Mucosa of rectum (tissue), 2 donors: ENCODE measurements around the gene NEUROG3.
"Not testable (repeated sequence)": the region's sequence is repeated elsewhere in the genome, so short reads cannot be mapped to it uniquely, and the experiment has no call there.

Source experiments
- H3K27ac ChIP-seq, 2 donors: one replicate each; pipeline ENCODE4 v1.7.0; 2013; ENCODE audit warnings: inconsistent platforms in 2 of 2, low read depth in 2 of 2, low read length in 2 of 2
- H3K27me3 ChIP-seq, 2 donors: one replicate each; pipeline ENCODE4 v1.7.0; 2013; ENCODE audit warnings: low read length in 2 of 2; ENCODE audit not compliant: control insufficient read depth in 2 of 2, insufficient read depth in 2 of 2
- H3K36me3 ChIP-seq, 2 donors: one replicate each; pipeline ENCODE4 v1.7.0; 2013; ENCODE audit warnings: low read length in 2 of 2; ENCODE audit not compliant: control insufficient read depth in 2 of 2, insufficient read depth in 2 of 2
- H3K4me1 ChIP-seq, 2 donors: one replicate each; pipeline ENCODE4 v1.7.0; 2013; ENCODE audit warnings: low read length in 2 of 2, mild to moderate bottlenecking in 1 of 2; ENCODE audit not compliant: control insufficient read depth in 2 of 2, insufficient read depth in 2 of 2
- H3K4me3 ChIP-seq, 2 donors: one replicate each; pipeline ENCODE4 v1.7.0; 2013; ENCODE audit warnings: low read length in 2 of 2
- H3K9ac ChIP-seq, 2 donors: one replicate each; pipeline ENCODE4 v1.7.0; 2013; ENCODE audit warnings: low read length in 2 of 2, low read depth in 1 of 2, mild to moderate bottlenecking in 1 of 2
- H3K9me3 ChIP-seq, 2 donors: one replicate each; pipeline ENCODE4 v1.7.0; 2013; ENCODE audit warnings: low read length in 2 of 2; ENCODE audit not compliant: control insufficient read depth in 2 of 2
- donor health status: healthy.
- donor health status: Normal muscosa, but diverticular disease.

The NEUROG3 gene

GRCh38 chr10:69554611-69555010, 18.6 kb downstream of the NEUROG3 start:
- Histone ChIP-seq H3K4me3 (no peak overlapping the region), H3K9ac (no peak overlapping the region), H3K4me1 (no peaks in the 10 kb centered on the region), H3K27ac (no peak overlapping the region), H3K36me3 (no peaks in the 10 kb centered on the region), H3K9me3 (peaks cover 2 to 4% of the 10 kb centered on the region in 2 donors), H3K27me3 (no peaks in the 10 kb centered on the region)

- Histone ChIP-seq H3K4me1 (no peaks in the 10 kb centered on the region), H3K36me3 (no peaks in the 10 kb centered on the region), H3K27me3 (no peaks in the 10 kb centered on the region), H3K9ac (no peak overlapping the region), H3K9me3 (peaks cover 2 to 7% of the 10 kb centered on the region in 2 donors), H3K27ac (no peak overlapping the region), H3K4me3 (no peak overlapping the region)
These were observed 19.9 kb downstream of the NEUROG3 start for GRCh38 chr10:69553328-69553727.

- Histone ChIP-seq H3K36me3 (no peaks in the 10 kb centered on the region), H3K27ac (no peak overlapping the region), H3K27me3 (no peaks in the 10 kb centered on the region), H3K9me3 (peaks cover 2 to 7% of the 10 kb centered on the region in 2 donors), H3K4me1 (no peaks in the 10 kb centered on the region), H3K9ac (no peak overlapping the region), H3K4me3 (no peak overlapping the region)
These were observed 21.0 kb downstream of the NEUROG3 start for GRCh38 chr10:69552268-69552667.

DNA sequence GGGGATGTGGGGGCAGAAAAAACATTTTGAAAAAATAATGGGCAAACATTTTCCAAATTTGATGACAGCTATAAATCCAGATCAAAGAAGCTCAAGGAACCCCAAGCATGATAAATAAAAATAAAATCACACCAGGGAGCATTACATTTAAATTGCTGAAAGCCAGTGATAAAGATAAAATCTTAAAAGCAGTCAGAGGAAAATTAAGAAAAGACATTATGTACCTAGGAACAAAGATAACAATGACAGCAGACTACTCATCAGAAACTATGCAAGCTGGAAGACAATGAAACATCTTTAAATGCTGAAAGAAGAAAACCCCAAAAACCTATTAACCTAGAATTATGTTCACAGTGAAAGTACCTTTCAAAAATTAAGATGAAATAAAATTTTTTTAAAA, 23.3 kb downstream of the NEUROG3 start:
- Histone ChIP-seq H3K4me1 (no peaks in the 10 kb centered on the region), H3K9ac (no peak overlapping the region), H3K4me3 (no peak overlapping the region), H3K27ac (no peak overlapping the region), H3K27me3 (no peaks in the 10 kb centered on the region), H3K9me3 (peaks cover 2 to 7% of the 10 kb centered on the region in 2 donors), H3K36me3 (no peaks in the 10 kb centered on the region)

DNA sequence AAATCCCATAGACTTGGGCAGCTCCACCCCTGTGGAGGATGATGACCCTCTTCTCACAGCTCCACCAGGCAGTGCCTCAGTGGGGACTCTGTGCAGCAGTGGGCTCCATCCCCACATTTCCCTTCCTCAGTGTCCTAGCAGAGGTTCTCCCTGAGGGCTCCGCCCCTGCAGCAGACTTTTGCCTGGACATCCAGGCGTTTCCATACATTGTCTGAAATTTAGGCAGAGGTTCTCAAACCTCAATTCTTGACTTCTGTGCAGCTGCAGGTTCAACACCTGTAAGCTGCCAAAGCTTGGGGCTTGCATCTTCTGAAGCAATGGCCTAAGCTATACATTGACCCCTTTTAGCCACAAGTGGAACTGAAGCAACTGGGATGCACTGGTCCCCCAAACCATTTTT, 31.8 kb downstream of the NEUROG3 start:
- Histone ChIP-seq H3K9ac (no peak overlapping the region), H3K9me3 (no peaks in the 10 kb centered on the region), H3K4me1 (no peaks in the 10 kb centered on the region), H3K27me3 (no peaks in the 10 kb centered on the region), H3K4me3 (no peak overlapping the region), H3K27ac (no peak overlapping the region), H3K36me3 (no peaks in the 10 kb centered on the region)

DNA sequence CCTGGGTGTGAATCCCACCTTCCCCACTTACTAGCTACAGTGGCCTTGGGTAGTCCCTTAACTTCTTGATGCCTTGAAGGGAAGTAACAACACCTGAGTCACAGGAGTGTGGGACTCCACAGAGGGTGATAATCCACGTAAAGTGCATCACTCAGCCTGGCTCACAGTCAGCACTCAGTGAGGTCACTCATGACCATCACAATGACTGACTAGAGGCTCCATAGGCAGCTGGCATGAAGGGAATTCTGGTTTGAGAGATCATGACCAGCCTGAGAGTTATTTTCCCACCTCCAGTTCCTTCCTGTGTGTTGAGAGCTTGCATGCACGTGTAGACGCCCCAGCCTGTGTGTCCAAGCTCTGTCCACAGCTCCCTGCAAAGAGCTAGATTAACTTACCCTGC, 34.8 kb downstream of the NEUROG3 start:
- Histone ChIP-seq H3K27ac (no peak overlapping the region), H3K4me1 (no peaks in the 10 kb centered on the region), H3K36me3 (no peaks in the 10 kb centered on the region), H3K9ac (no peak overlapping the region), H3K9me3 (no peaks in the 10 kb centered on the region), H3K4me3 (no peak overlapping the region), H3K27me3 (no peaks in the 10 kb centered on the region)

- Histone ChIP-seq H3K27me3 (no peaks in the 10 kb centered on the region), H3K36me3 (no peaks in the 10 kb centered on the region), H3K4me3 (no peak overlapping the region), H3K4me1 (no peaks in the 10 kb centered on the region), H3K9me3 (no peaks in the 10 kb centered on the region), H3K9ac (no peak overlapping the region), H3K27ac (no peak overlapping the region)
These were observed 35.8 kb downstream of the NEUROG3 start for GRCh38 chr10:69537449-69537848.

GRCh38 chr10:69536521-69536920, 36.7 kb downstream of the NEUROG3 start:
- H3K36me3 ChIP-seq, H3K4me3 ChIP-seq, H3K27ac ChIP-seq, H3K9me3 ChIP-seq, H3K27me3 ChIP-seq, H3K9ac ChIP-seq, H3K4me1 ChIP-seq: not testable (repeated sequence)

DNA sequence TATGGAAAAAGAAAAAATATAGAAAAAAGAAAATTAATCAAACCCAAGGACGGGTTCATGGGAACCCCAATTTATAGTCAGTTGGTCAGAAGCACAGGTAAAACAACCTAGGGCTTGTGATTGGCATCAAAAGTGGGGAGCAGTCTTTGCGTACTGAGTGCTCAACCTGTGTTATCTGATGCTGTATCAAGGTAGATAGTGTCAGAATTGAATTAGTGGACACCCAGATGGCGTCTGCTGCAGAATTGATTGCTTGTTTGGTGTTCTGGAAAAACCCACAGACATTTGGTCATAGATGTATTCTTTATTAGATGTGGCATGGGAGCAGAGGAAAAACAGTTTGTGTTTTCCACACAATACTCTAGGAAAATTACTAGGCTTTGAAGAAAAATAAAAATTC, 39.6 kb downstream of the NEUROG3 start:
- no peaks in the 10 kb centered on the region for H3K36me3 ChIP-seq
- no peaks in the 10 kb centered on the region for H3K27me3 ChIP-seq
- H3K9ac ChIP-seq: no peak overlapping the region
- no peaks in the 10 kb centered on the region for H3K4me1 ChIP-seq
- no peak overlapping the region for H3K4me3 ChIP-seq
- no peaks in the 10 kb centered on the region for H3K9me3 ChIP-seq
- H3K27ac ChIP-seq: no peak overlapping the region

DNA sequence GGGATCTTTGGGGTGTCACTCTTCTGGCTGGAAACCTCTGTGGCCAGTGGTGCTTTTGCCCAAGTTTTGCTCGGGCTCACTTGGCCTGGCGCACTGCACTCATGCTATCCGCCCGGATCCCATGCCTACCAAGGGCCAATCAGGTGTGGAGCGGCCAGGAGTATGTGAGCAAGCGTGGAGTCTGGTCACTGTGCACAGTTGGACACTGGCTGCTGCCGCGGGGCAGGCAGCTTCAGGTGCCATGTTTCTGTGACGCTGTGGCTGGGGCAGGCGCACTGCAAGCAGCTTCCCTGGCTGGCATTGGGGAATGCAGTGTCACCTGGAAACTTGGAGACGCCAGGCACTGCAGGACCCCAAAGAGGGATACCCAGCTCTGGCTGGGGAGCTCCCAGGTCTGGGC, 45.3 kb downstream of the NEUROG3 start:
- Histone ChIP-seq H3K36me3 (no peaks in the 10 kb centered on the region), H3K4me3 (no peak overlapping the region), H3K9ac (no peak overlapping the region), H3K27ac (no peak overlapping the region), H3K27me3 (no peaks in the 10 kb centered on the region), H3K9me3 (no peaks in the 10 kb centered on the region), H3K4me1 (no peaks in the 10 kb centered on the region)
